GM23248 (cell line): ENCODE results near the gene CPED1.

ENCODE experiments used
- EZH2 ChIP-seq: fragments of 200-600 bp; sonication (generic); IDR thresholded peaks from 2 replicates; pipeline ENCODE4 v1.6.1; 2018; ENCODE audit warnings: antibody characterized with exemption, mild to moderate bottlenecking; ENCODE audit not compliant: insufficient read depth, poor library complexity, severe bottlenecking
- EZH2phosphoT487 ChIP-seq: fragments of 200-600 bp; sonication (generic); IDR thresholded peaks from 2 replicates; pipeline ENCODE4 v1.6.1; 2018; ENCODE audit warnings: antibody characterized with exemption, moderate library complexity, mild to moderate bottlenecking, low read depth; ENCODE audit not compliant: insufficient read depth

DNA sequence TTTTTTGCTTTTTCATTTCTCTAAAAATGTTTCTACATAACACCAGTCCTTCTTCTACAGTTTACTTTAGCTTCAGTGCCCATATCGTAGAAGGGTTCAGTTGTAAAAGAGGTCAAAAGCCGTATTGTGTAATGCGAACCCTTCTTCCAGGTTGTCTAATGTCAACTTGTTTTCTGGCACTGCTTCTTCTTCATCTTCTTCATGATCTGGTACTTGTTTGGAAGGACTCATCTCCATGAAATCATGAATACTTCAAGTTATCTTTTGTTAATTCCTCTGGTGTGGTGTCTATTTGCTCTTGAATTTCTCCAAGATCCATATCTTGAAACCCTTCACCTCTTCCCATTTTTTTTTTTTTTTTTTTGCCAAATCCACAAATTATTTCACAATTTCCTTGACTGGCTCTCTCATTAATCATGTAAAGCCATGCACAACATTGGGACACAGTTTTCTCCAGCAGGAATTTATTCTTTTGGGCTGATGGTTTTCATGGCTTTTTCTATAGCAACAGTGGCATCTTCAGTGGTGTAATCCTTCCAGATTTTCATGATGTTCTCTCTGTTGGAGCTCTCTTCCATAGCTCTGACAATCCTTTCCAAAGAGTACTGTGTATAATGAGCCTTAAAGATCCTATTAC lies 85.1 kb downstream of the CPED1 start:
- TF ChIP-seq EZH2, result no peak
- TF ChIP-seq EZH2phosphoT487, result no peak
